GM21423 (cell line): Measurements from ENCODE around the gene SZRD1.

Source experiments
- ATAC-seq: cut with Tn5 transposase; IDR thresholded peaks from one replicate; pipeline ENCODE4 v1.9.1; 2021; ENCODE audit warnings: mild to moderate bottlenecking, moderate library complexity; ENCODE audit not compliant: unreplicated experiment

SZRD1 gene

DNA sequence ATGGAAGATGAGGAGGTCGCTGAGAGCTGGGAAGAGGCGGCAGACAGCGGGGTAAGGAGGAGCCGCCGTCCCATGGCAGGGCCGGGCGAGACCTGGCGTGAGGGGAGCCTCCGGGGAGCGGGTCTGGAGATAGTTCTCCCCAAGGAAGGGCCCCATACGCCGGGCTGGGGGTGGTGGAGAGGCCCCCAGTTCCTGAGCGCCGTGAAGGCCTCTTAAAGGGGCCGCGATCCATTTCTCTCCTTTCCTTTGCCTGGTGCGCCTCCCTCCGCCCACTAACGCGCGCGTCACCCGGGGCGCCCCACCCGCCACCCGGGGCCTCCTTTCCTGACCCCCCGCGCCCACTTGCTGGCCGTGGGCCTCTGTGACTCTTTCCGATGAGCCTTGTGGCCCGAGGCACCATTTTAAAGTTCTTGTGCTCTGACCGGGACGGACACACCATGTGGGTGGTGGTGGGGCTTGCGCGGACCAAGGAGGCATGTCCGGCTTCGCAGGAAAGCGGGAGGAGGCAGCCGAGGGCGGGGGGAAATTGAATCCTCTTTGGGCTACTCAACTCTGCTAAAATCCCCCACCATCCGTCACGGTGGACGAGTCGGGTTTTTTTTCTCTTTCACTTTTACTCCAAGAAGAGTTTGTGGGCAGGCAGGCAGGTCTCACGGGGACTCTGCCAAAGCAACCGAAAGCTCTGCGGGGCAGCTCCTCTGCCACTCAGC lies 371 bp downstream of the SZRD1 start:
- peak; percentile 52 for ATAC-seq

DNA sequence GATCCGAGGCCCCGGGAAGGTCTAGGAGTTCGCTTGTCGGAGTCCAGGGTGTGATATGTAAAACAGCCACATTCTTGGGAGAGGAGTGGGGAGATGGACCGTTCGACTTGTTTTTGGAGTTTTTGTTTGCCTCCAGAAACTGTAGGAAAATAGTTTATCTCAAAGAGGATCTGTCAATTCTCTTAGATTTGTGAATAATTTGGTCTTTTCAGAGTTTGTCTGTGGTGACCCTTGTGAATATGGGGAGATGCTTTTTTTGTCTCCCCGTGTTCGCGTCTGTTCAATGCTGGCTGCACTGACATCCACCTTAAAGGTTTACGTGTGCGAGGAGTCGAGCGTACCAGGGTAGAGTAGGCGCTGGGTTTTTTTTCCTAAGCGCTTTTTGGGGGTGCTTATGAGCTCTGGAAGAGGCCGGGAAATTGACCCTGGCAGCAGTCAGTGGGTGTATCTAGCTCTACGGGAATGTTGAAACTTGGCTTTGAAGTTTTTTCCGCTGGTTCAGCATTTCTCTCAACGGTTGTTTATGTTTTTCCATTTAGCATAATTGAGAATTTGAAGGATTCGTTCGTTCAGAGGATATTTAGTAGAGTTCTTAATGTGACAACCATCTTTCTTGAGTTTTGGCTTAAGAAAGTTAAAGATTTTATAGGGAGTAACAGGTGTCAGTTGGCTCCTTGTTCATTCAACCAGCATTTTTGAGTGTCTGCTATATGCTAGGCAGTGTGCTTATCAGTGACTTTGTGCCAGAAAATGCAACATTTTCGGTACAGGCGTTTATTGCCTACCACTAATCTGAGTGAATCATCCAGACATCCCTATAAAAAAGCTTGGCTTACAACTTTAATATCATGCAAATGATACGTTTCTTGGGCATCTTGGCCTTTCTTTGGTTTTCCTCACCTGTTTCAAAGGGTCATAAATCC lies 1.2 kb downstream of the SZRD1 start:
- ATAC-seq, result no peak

DNA sequence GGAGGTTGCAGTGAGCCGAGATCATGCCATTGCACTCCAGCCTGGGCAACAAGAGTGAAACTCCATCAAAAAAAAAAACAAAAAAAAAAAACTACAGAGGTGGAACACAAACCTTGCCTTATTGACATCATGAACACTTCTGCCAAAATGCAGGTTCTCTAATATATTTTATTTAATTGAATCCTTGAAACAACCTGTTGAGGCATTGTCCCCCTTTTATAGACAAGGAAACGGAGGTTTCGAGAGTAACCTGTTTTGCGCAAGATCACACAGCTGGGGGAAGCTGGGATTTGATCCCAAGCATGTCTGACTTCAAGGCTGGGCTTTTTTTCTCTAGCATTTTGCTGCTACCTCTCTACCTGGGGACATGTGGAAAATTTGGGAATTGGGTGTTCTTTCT lies 2.8 kb downstream of the SZRD1 start:
- no peak for ATAC-seq

DNA sequence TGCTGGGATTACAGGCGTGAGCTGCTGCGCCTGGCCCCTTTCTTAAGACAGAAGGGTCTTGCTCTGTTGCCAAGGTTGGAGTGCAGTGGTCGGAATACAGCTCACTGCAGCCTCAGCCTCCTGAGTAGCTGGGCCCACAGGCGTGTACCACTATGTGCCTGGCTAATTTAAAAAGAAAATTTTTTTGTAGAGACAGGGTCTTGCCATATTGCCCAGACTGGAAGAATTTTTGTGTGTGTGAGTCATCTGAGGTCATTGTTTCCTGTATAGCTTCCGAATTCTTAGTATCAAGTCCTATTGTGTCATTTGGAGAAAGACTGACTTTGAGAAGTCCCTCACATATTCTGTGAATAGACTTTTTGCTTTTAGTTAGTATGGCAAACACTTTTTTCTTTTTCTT lies 4.7 kb downstream of the SZRD1 start:
- ATAC-seq, result no peak

DNA sequence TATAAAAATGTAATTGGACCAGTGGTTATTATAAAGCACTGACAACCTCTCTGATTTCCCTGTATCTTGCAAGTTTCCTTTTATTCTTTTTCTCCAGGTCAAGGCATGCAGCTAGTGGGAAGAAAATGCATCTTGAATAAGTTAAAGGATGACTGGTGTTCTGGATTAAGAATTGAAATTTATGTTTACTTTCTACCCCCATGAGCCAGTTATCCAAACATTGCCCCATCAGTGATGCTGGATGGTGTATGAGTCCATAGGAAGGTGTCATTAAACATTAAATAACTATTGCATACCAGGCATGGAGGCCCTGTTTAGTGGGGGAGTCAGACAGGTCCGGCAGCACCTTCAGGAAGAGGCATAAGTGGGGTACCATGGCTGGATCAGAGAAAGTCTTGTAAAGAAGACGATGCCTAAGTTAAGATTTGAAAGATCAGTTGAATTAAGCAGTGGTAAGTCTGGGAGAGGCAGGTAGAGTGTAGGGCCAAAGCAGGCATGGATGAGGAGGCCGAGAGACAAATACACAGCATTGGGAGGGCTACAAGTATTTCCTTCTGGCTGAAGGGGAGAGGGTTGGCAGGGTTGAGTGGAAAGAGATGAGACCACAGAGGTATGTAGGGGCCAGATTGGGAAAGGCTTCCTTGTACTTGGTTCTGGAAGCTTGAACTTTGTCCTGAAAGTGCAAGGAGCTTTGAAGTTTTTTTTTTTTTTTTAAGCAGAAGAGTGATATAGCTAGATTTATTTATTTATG lies 5.7 kb downstream of the SZRD1 start:
- no peak for ATAC-seq

DNA sequence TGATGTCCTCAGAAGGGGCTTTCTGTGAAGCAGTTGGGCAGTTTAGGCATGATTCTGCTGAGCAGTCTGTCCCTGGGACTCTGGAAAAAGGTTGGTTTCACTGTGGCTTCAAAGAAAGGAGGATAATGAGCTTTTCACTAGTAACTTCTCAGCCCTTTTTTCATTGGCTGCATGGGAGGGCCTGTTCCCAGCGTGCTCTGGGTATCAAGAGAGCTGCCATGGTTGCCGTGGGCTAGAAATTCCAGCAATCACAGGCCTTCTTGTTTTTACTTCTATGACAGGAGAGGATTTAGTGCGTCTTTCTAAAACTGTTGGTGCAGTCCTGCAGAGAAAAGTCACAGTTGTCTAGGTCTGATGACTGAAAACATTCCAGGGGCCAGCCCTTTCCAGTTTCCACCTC lies 7.2 kb downstream of the SZRD1 start:
- ATAC-seq, result no peak

DNA sequence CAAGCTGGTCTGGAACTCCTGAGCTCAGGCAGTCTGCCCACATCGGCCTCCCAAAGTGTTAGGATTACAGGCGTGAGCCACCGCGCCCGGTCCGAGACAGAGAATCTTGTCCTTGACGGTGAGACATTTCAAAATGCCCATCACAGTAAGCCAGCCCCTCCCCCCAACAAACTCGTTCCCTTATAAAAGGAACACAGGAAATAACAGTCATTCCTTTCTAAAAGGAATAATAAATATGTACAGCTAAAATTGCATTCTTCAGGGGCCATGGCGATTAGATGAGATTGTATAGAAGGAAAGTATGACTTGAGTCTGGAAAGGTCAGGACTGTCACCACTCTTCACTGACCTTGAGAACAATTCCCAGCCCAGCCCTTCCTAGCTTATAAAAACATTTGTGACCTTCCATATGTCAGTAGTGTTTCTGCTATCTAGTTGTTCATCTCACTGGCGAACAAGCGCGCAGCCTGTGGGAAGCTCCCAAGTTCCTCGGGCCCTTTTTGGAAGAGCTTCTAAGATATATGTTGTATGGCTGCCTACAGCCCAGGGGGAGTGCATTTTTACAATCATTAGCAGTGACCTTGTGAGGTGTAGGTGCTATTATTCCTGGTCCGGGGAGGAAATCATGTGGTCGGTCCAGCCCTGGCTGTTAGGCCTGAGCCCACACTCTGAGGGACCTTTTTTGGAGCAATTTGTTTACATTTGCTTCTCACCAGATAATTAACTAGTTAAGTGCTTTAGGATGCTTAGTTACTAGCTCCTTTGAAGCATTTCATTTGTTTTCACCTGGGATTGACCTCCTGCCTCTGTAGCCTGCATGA lies 8.7 kb downstream of the SZRD1 start:
- ATAC-seq, result no peak

DNA sequence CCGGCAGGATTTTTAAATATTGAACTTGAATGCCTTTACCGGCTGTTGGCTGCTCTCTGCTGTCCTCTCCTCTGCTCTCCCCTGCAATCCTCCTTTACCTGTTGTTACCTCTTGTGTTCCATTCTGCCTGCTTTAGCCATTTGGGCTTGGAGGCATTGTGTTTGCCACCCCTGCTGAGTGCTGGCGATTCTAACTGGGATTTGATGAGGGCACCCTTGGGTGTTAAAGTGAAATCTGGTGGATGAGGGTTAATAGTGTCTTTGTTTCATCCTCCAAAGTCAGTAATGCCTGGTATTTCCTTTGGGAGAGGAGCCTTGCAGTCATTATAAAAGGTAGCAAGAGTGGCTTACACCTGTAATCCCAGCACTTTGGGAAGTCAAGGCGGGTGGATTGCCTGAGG lies 9.9 kb downstream of the SZRD1 start:
- ATAC-seq, result no peak

DNA sequence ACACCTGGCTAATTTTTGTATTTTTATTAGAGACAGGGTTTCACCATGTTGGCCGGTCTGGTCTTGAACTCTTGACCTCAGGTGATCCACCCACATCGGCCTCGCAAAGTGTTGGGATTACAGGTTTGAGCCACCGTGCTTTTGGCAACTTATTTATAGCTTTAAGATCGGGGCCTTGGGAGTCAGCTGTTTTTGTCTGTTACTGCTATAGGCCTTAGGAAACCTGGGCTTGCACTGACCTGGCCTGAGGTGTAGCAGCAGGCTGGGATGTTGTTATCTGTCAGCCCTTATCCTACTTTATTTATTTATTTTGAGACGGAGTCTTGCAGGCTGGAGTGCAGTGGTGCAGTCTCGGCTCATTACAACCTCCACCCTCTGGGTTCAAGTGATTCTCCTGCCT lies 11.4 kb downstream of the SZRD1 start:
- no peak for ATAC-seq

DNA sequence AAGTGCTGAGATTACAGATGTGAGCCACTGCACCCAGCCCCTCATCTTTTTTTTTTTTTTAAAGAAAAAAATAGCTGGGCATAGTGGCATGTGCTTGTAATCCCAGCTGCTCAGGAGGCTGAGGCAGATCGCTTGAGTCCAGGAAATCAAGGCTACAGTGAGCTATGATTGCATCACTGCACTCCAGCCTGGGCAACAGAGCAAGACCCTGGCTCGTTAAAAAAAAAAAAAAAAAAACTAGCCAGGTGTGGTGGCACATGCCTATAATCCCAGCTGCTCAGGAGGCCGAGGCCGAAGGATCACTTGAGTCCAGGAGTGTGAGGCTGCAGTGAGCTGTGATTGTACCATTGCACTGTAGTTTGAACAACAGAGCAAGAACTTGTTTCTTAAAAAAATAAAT lies 13.8 kb downstream of the SZRD1 start:
- no peak for ATAC-seq

DNA sequence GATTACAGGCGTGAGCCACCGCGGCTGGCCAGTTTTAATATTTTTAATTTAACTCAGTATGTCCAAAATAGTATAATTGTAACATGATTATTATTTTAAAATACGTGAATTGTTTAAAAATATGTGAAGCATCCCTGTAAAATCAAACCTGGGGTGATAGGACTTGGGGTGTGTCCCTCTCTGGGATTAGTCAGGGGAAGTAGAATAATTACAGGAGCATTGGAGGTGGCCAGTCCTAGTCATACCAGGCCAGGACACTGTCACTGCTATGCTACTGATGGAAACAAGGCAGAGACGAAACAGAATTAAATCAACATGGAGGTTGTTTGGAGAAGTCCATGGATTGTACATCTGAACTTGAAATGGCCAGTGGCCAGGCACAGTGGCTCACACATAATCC lies 16.8 kb downstream of the SZRD1 start:
- ATAC-seq, result no peak

DNA sequence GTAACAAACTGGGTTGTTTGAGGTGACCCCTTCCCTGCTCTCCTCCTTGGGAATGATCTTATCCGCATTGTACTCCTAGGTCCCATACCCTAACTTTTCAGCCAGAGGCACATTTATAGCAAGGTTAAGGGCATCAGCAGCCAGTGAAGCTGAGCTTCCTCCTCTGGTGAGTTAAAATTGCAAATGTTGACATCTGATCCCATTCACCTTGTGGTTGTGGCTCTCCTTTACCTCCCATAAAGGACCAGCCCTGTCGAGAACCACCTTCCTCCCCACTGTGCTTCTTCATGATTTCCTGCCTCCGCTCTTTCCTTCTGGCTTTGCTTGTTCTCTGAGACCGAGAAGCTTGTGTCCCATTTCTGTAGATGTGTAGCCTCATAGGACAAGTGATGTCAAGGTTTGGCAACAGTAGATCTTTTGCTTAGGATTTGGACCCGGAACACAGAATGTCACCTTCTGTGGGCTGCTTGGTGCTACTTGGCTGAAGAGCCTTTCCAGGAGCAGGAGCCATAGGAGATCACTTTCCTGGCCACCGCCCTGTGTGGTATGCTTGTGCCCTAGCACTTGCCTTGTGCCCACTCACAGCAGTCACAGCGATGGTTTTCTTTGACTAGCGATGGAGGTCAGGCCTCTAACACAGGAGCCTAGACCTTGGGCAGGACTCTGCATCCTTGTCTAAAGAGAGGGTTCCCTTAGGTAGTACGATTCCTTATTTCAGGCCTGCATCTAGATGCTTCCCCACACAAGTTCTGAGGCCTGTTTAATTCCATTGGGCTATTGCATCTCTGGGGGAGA lies 18.8 kb downstream of the SZRD1 start:
- ATAC-seq, result no peak

DNA sequence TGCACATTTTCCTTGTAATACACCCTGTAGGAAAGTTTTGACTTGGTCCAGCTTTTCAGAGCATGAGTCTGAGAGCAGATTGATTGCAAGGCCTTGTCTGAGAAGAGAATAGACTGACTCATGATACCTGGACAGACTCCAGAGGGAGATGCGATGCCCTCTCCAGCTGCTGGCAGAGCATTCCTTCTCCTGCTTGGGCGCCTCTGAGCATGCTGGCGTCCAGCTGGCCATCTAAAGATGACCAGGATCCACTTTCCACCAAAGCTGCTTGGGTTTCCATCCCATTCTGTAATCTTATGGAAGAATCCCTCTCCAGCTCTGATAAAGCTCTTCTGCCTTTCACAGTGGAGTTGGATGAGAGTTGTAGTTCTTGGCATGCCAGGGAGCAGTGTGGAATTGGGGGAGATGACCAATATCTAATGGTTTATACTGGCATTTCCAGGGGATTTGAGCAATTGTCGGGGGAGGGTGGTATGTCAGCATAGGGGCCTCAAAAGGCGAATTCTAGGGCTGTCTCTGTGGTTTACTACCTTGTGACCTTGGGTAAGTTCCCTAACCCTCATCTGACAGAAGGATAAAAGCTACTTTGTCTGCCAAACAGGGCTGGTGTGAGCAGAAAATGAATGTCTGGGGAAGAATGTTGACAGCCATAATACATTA lies 19.5 kb downstream of the SZRD1 start:
- ATAC-seq, result no peak

DNA sequence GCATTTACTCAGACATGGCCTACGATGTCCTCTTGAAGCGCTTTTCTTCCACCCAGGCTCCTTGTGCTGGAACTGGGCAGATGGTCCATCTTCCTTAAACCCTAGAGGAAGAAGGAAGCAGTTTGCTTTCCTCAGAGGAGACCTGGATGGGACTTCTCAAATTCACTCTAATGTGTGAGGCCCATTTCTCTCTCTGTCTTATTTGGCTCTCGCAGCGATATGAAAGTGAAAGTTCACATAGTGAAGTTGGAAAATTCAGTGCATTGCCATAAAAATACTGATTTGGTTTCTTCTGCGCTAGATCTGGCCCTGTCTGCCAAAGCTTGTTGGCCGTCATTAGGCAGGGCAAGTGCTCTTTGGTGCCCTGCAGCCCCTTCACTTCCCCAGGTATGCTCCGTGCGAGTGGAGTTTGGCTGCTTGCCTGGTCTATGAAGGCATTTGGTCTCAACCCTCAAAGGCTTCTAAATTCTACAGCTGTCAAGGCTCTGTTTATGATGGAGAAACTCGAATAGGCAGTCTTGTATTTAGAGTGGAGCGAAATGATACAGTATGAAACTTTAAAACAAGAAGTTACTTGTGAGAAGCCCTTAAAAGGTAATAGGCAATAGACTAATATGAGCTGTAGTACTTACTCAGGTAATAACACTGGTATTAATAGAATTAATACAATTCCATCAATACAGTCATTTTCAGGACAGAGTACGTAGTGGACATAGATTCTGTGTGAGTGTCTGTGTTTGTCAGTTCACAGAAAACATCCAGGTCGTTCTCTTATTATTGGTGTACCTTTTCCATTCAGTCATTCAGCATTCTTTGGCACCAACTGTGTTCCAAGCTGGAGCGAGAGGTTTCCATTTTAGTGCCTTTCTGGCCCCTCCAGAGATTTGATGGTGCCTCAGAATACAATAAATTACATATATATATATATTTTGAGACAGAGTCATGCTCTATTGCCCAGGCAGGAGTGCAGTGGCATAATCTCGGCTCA lies 20.5 kb downstream of the SZRD1 start:
- ATAC-seq, result no peak

DNA sequence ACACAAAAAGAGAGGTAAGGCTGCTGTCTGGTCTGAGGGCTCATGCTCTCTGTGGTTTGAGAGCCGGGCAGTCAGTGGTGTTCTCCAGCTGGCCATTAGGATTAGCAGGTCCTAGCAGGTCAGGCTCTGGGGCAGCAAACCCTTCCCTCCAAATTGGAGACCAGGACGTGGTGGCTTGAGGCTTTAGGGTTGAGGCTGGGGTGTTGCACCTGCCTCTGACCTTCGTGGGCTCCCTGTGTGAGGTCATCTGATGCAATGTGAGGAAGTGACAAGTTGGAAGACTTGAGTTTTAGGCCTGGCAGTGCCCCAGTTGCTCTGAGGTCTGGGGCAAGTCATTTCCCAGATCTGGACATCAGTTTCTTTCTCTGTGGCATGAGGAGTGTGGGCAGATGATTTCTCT lies 24.4 kb downstream of the SZRD1 start:
- ATAC-seq, result no peak

DNA sequence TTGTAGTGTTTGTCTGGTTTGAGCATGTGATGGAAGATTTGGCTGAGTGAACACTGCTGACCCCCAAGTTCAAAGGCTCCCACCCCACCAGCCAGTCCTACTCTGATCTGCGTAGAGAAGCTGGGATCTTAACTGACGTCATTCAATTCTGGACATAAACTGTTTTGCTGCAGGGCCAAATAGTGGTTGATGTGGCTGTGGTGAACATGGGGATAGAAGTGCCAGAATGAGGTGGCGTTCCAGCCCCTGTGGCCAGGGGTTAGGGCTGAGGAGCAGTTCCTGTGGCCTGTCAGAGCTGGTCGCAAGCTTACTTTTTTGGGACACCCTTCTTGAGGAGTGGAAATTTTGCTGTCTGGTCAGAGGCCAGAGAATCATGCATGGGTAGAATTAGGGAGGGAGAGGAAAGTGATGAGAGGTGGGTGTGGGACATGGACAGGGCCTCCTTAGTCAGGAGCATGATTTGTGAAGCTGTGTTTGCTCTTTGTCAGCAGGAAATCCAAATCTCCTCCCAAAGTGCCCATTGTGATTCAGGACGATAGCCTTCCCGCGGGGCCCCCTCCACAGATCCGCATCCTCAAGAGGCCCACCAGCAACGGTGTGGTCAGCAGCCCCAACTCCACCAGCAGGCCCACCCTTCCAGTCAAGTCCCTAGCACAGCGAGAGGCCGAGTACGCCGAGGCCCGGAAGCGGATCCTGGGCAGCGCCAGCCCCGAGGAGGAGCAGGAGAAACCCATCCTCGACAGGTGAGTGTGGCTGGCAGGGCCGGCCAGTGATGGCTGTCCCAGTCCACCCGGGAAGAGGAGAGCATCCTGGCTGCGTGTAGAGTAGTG lies 25.9 kb downstream of the SZRD1 start:
- no peak for ATAC-seq
